Middle frontal gyrus (tissue), 1 donor: ENCODE data around the gene ADAD2.

Source experiments
- DNase-seq: peaks from one replicate; pipeline ENCODE4 v3.0.0-alpha.2; 2015; ENCODE audit warnings: low spot score; ENCODE audit errors: extremely low spot score

ADAD2 gene

GRCh38 chr16:84223456-84223855, 32.5 kb downstream of the ADAD2 start:
- no peak for DNase-seq

DNA sequence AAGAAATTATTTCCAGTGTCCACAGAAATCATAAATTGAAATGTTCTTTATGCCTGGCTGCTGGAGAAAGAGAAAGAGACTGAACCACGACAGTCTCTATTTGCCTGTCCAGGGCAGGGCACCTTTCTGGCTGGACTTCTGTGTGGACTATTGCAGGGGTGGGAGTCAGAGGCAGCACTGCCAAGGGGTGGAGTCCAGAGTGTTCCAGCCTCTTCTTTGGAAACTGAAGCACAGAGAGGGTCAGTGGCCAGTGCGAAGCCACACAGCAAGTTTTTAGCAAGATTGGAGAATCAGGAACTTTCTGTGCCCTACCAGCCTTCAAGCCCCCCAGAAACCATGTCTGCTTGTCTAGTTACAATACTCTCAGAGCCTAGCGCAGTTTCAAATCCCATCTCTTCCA, 33.6 kb downstream of the ADAD2 start:
- no peak for DNase-seq

GRCh38 chr16:84225126-84225525, 34.2 kb downstream of the ADAD2 start:
- DNase-seq, result no peak

GRCh38 chr16:84225571-84225970, 34.6 kb downstream of the ADAD2 start:
- DNase-seq, result no peak

DNA sequence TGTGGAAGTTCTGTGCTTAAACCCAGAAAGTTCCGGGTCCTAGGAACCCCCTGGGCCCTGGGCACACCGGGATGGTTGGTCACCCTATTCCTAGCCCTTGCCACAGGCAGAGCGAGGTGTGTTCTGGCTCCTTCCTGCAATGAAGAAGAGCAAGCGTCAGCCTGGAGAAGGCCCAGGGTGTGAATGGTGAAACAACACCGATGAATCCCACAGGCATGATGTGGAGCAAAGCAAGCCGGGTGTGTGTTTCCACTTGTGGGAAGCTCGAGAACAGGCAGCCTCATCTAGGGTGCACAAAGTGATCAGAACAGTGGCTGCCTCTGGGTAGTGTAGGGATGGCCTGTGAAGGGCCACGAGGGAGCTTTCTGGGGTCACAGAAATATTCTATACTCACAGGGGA, 35.1 kb downstream of the ADAD2 start:
- no peak for DNase-seq

DNA sequence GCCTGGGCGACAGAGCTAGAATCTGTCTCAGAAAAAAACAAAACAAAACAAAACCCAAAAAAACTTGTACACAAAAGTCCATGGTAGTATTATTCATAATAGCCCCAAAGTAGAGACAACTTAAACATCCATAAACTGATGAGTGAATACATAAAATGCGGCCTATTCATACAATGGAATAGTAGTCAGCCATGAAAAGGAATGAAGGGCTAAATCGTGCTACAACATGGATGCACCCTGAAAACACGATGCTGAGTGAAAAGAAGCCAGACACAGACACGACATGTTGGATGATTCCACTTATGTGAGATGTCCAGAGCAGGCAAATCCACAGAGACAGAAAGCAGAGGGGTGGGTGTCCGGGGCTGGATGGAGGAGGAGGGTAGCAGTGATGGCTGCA, 36.6 kb downstream of the ADAD2 start:
- no peak for DNase-seq

- DNase-seq, result no peak
These were observed 37.4 kb downstream of the ADAD2 start for GRCh38 chr16:84228256-84228838.

GRCh38 chr16:84229471-84229870, 38.5 kb downstream of the ADAD2 start:
- DNase-seq, result no peak

- no peak for DNase-seq
These were observed 41.1 kb downstream of the ADAD2 start for GRCh38 chr16:84232060-84232459.

DNA sequence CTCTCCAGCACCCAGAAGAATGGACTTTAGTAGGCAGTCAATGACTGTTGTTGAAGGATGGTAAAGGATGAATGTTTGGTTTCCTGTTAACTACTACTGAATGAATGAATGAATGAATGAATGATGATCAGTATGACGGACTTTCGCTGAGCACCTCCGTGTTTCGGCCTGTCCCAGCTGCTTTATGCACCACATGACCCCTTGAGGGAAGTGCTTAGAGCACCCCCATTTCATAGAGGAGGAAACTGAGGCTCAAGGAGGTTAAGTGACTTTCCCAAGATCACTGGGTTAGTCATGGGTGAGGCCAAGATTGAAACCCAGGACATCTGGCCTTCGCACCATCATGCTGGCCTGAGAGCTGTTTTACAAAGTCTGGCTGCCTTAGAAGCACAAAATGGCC, 42.0 kb downstream of the ADAD2 start:
- no peak for DNase-seq

DNA sequence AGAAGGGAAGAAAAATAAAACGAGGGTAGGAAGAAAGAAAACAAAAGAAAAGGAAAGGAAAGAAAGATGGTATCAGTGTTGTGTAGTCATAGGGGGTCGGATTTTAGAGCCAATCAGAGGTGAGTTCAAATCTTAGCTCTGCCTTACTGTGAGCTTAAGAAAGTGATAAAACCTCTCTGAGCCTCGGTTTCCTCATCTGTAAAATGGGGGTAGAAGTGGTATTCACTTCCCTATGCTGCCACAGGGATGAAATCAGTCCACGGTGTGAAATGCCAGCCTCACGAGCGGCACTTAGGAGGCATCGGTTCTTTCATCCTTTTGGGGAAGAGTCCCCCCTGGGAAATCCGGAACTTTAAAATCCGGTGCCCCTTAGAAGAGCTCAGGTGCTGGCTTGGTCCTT, 42.8 kb downstream of the ADAD2 start:
- DNase-seq, result no peak

DNA sequence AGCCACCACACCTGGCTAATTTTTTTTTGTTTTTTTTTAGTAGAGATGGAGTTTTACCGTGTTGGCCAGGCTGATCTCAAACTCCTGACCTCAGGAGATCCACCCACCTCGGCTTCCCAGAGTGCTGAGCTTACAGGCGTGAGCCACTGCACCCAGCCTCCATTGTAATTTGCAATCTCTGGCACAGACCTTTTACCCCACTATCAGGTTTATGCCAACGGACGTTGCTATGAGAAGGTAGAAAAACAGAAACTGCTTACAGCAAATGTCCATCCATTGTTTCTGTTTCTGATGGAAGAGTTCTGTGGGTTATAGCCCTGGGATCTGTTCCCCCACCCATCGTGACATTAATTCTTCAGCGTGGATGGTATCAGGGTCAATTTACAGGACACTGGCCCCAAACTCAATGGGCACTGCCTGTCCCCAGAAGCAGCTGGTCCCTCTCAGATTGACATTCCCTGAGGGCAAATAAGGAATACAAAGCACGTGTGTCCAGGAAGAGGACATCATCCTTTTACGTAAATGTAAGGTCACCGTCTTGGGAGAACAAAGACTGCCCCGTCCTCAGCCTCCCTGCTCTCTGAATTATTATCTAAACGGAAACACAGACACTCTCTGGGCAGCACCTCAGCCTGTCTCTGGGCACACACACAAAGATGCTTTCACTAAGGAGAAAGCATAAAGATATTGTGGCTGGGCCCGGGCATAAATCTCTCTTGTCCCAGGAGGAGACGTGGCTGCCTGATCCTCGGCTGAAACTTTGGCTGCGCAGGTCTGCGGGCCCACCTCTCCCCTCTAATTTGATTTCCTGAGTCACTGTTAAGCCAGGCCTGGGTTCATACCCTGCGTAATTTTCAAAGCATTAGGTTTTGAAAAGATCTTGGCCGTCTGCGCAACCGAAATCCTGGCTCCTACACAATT, 43.6 kb downstream of the ADAD2 start:
- no peak for DNase-seq

- no peak for DNase-seq
These were observed 45.7 kb downstream of the ADAD2 start for GRCh38 chr16:84236671-84237070.

DNA sequence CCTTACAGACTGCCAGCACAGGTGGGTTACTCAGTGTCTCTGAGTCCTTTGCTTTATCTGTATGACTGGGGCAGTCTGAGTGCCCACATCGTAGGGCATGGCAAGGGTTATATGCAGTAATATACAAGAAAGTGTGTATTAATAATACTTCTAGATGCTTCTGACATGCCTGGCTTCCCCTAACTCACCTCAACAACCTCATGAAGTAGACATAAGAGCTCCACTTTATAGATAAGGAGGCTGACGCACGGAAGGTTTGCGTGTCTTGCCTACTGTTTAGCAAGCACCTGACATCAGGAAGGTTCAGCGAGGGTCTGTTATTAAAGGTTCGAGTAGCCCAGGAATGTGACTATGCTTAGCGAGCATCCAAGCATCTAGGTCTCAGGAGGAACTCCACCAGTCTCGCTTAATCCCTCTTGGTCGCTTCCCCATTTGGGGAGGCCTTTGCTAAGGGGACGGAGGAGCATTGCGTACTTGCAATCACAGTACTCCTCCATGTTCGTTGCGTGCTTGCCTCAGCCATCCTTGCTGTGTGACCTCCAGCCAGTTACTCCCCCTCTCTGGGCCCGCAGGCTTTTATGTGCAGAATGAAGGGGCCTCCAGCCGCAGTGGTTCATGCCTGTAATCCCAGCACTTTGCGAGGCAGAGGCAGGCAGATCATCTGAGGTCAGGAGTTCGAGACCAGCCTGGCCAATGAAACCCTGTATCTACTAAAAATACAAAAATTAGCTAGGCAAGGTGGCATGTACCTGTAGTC, 47.2 kb downstream of the ADAD2 start:
- no peak for DNase-seq

DNA sequence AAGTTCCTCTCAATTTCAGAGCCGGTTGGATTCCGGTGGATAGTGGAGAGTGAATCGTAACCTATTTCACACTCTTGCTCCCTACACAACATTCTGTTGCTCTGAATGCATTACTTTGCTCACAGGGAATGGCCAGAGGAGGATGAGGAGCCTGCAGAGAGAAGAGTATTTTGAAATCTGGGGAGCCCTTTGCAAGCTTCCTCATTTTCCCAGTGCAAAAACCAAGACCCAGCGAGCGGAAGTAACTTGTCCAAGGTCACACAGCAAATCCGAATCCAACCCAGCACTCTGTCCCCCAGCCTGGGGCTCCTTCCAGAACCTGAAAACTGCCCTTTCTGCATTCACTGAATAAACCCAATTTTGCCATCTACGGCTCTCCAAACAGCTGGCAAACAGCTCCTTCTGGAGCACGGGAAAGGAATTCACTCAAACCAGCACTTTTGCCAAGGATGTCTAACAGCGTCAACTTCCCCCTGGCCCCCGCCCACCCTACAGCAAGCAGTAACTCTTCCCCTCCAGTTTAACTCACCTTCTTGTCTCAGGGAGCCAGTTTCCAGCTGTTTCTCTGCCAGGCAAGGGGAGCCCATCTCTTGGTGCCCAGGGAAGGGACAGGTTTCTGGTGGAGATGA, 48.3 kb downstream of the ADAD2 start:
- no peak for DNase-seq

DNA sequence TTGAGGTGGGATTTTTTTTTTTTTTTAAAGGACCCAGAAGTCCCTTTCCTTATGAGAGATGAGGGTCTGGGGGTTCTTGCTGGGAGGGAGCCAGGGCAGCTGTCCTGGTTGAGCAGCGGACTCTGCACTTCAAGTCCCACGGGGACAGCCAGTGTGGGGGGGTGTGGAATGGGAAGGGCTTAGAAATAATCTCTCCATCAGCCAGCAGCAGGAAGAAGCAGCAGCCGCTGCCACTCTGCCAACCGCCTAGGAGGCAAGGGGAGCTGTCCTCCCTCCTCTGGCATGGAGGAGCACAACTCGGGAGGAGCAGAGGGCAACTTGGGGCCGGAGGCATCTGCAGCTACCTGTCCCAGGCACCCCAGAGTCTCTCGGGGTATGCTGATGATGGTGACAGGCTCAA, 49.0 kb downstream of the ADAD2 start, which contains the start of gene KCNG4:
KCNG4 (minus strand) TSS at position 104 of the 400 bp plus-strand sequence. CDS start 2,527 bp downstream, outside the sequence.
- no peak for DNase-seq

- no peak for DNase-seq
These were observed 49.5 kb downstream of the ADAD2 start for GRCh38 chr16:84240455-84240854.

DNA sequence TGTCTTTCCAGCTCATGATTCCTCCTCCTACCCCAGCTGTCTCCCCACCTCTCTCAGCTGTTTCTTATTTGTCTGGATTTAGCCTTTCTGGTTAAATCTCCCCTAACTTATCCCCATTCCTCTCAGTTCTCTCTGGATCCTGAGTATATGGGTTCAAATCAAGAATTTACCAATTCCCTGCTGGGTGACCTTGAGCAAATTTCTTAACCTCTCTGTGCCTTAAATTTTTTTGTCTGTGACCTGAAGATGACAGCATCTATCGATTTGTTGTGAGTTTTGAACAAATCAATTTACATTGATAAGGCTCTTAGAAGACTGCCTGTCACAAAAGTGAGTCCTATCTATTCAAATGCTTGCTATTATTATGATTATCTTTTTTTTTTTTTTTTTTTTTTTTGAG, 50.8 kb downstream of the ADAD2 start:
- DNase-seq, result no peak

DNA sequence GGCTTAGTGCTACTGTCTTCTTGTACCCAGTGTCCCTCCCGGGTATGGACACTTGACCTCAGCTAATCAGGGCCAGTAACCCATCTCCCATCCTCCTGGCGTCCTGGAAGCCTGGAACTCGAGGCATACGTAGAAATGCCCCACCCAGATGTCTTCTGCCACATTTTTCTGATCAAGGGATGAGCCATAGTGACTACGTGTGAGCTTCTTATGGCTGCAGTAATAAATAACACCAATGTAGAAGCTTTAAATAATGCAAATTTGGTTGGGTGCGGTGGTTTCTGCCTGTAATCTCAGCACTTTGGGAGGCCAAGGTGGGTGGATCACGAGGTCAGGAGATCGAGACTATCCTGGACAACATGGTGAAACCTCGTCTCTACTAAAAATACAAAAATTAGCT, 51.9 kb downstream of the ADAD2 start:
- no peak for DNase-seq

DNA sequence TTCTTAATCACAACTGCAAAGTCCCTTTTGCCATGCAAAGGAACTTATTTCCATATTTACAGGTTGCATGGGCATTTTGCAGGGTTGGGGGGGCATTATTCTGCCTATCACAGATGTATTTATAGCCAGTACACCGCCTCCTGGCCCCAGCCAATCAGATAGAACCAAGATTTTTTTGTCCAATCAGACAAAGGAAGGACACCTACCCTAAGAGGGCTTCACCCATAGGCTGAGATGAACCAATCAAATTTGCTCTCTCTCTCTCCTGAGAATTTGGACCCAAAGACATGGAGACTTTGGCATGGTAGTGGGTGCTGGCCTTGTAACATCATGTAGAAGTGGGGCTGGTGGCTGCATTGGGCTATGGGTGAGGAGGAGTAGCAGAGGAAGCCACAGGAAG, 52.8 kb downstream of the ADAD2 start:
- DNase-seq, result no peak

DNA sequence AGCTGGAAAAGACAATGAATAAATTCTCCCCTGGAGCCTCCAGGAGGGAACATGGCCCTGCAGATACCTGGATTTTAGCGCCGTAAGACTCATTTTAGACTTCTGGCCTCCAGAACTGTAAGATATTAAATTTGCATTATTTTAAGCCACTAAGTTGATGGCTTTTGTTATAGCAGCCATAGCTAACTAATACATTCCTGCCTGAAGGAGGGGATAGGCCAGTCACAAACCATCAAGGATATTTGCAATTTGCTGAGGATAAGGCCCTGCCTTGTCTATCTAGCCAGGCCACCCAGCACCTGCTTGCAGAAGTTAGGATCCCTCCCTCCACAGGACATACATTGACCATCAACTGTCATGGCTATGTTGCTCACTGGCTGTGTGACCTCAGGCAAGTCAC, 53.8 kb downstream of the ADAD2 start:
- no peak for DNase-seq
